Muscle layer of duodenum (tissue), 2 donors: ENCODE measurements around the gene MRPL55.

Experiments
- H3K27ac ChIP-seq: one replicate; pipeline ENCODE4 v1.7.0; 2013; ENCODE audit warnings: mild to moderate bottlenecking, low read length
- H3K27me3 ChIP-seq: one replicate; pipeline ENCODE4 v1.7.0; 2013; ENCODE audit warnings: low read depth, mild to moderate bottlenecking, control low read depth, low read length
- H3K36me3 ChIP-seq, 2 donors: one replicate each; pipeline ENCODE4 v1.7.0; 2013; ENCODE audit warnings: low read length in 2 of 2, control low read depth in 1 of 2, mild to moderate bottlenecking in 1 of 2; ENCODE audit not compliant: insufficient read depth in 2 of 2, control insufficient read depth in 1 of 2
- H3K4me1 ChIP-seq, 2 donors: one replicate each; pipeline ENCODE4 v1.7.0; 2013; ENCODE audit warnings: low read length in 2 of 2, mild to moderate bottlenecking in 2 of 2, control low read depth in 1 of 2, moderate library complexity in 1 of 2; ENCODE audit not compliant: insufficient read depth in 2 of 2, control insufficient read depth in 1 of 2
- H3K4me3 ChIP-seq, 2 donors: one replicate each; pipeline ENCODE4 v1.7.0; 2013; ENCODE audit warnings: low read length in 2 of 2, low read depth in 1 of 2, mild to moderate bottlenecking in 1 of 2
- H3K9me3 ChIP-seq, 2 donors: one replicate each; pipeline ENCODE4 v1.7.0; 2013; ENCODE audit warnings: low read length in 2 of 2, control low read depth in 1 of 2, mild to moderate bottlenecking in 1 of 2; ENCODE audit not compliant: control insufficient read depth in 1 of 2
- donor health status: healthy.

MRPL55 gene

DNA sequence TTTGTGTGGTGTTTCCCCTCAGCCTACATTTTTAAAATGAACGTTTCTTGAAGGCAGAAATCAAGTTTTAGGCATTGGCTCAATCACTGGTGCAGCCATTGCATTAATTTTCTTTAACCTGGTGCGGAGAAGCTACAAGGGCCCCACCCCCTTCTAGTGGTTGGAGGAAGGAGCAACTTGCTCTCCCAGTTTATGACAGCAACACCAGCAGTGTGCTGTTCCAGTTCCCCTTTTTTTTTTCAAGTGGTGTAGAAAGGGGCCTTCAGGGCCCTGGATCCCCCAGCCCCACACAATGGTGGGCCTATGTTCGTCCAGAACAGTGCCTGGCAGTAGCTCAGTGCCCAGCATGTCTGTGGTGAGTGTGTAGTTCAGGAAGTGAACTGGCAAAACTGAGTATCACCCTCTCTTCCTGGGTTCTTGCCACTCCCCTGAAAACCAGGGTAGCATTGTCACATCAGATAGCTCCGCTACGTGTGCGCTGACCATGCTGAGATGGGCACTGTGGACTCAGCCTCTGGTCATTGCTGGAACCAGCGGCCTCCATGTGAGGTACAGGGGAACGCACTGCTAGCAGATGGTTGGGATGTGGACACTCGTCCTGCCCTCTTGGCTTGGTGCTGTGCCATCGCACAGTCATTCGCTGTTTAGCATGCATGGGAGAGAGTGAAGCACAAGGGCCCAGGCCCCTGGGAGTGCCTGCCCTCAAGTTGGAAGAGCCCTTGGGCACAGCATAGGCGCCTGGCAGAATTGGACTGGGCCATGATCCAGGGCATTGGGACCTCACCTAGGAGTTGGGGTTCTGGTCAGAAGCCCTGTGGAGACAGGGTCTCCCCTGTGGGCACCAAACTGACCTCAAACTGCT is 19.3 kb downstream of the MRPL55 start:
- Histone ChIP-seq H3K27me3 (no peaks in the 10 kb centered on the region), H3K4me1 (peaks cover 53 to 76% of the 10 kb centered on the region in 2 donors), H3K27ac (no peak overlapping the region), H3K36me3 (peaks cover 4 to 16% of the 10 kb centered on the region in 2 donors), H3K4me3 (peak overlapping the region in 1 of 2 donors; percentile 14), H3K9me3 (peaks cover 6 to 9% of the 10 kb centered on the region in 2 donors)

DNA sequence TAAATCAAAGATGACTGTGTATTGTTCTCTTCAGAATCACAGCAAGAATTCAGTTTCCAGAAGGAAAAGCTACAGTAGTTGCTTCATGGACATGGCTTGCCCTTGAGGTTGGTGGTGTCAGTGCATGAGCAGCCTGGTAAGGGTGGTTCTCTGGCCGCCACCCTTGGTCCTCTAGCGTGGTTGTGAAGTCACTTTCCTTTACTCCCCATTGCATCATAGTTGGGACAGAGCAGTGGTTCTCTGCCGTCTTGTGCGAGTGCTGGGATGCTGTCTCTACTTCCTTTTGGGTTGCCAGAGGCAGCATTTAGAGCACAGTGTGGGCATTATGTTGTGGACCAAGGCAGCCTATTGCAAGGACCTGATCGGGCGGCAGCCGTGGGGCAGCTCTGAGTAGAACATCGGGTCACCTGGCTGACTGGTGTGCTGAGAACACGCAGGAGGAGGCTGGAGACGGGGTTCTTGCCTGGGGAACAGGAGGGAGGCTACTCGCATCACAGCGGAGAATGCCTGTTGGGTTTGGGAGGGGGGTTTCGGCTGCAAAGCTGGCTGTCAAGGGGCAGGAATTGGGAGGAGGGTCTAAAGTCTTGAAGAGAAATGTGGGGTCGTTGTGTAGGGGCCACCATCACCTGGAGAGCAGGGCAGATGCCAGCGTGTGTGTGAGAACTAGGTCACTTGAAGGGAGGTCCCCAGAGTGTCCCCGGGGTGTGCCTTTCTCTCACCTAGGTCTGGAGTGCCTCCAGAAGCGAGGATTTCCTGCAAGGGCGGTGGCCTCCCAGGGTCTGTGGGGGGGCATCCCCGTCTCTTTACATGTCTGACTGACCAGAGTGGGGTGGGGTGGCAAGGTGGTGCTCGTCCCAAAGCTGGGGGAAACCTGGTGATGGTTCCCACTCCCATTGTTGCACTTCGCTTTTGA is 20.3 kb downstream of the MRPL55 start:
- Histone ChIP-seq H3K27ac (no peak overlapping the region), H3K9me3 (no peaks in the 10 kb centered on the region), H3K27me3 (no peaks in the 10 kb centered on the region), H3K4me1 (peaks cover 57 to 85% of the 10 kb centered on the region in 2 donors), H3K36me3 (peaks cover 4 to 8% of the 10 kb centered on the region in 2 donors), H3K4me3 (peak overlapping the region in 1 of 2 donors; percentile 16)

DNA sequence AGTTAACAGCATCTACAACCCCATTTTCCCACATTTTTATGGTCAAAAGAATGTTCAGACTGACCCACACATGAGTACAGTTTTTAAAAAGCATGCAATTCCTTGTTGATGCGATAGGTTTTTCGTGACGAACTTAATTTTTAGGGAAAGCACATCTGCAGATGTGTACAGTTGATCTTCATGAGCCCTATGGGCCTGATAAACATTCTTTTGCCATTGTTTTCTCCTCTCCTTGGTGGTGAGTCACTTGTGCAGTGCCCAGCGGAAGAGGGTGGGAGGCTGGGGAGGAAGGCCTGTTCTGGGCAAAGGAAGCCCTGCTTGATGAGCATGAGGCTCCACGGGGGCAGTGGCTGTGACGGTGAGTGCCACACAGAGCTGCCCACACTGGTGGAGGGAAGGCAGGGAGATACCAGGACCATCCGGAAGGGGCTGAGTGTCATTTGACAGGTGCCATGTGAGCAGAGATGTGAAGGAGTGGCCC is 21.3 kb downstream of the MRPL55 start:
- Histone ChIP-seq H3K27ac (no peak overlapping the region), H3K36me3 (peaks cover 4 to 14% of the 10 kb centered on the region in 2 donors), H3K4me3 (peak overlapping the region; percentile 23 to 24), H3K27me3 (no peaks in the 10 kb centered on the region), H3K9me3 (no peaks in the 10 kb centered on the region), H3K4me1 (peaks cover 57 to 86% of the 10 kb centered on the region in 2 donors)

DNA sequence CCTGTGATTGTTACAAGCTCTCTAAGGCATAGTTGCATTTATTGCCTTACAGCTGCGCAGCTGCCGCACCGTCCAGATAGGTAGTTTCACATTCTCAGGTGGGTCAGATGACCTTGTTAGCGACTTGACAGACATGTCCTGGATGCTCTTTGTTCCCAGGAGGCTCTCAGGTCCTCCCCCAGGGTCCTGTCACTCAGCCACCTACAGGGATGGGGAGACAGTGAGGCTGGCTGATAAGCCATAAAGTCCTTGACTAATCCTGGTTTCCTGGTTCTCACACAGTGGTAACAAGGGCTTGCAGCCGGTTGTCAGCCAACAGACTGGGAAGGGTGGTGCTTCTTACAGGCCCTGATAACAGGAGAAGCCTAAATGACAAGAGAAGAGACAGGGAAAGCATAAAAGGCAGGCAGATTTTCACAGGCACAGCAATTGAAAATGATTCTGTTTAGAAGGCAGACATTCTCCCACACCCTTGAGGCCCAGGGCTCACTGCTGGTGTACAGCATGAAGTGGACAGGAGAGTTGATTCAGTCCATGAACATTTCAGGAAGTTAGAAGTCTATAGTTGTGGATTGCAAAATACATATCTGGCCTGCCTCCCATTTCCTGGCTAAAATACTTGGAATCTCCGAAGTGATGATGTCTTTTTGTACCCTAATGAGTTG is 23.7 kb downstream of the MRPL55 start:
- H3K4me3 ChIP-seq = peak overlapping the region; percentile 74 to 98
- H3K27me3 ChIP-seq = no peaks in the 10 kb centered on the region
- H3K36me3 ChIP-seq = peaks cover 4 to 9% of the 10 kb centered on the region in 2 donors
- H3K4me1 ChIP-seq = peaks cover 57 to 77% of the 10 kb centered on the region in 2 donors
- peak overlapping the region; percentile 96 for H3K27ac ChIP-seq
- no peaks in the 10 kb centered on the region for H3K9me3 ChIP-seq

DNA sequence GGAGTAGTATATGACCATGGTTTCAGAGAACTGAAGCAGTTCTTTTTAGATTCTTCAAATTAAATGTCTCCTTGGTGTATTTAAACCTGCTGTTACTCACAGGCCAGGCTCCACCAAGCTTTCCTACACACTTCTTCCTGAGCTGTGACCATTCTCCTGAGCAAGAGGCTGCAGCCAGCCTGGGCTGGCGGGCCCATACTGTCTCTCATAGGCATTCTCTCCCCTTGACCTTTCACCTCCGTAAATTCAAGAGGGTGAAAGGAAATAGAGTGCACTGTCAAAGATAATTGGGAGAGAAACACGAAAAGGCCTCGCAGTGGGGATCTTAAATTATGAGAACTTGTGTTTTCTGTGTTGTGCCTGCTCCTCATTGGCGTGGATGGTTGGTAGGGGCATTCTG is 24.3 kb downstream of the MRPL55 start:
- H3K36me3 ChIP-seq = peaks cover 4 to 9% of the 10 kb centered on the region in 2 donors
- peak overlapping the region; percentile 74 to 98 for H3K4me3 ChIP-seq
- H3K4me1 ChIP-seq = peaks cover 50 to 71% of the 10 kb centered on the region in 2 donors
- peak overlapping the region; percentile 96 for H3K27ac ChIP-seq
- no peaks in the 10 kb centered on the region for H3K9me3 ChIP-seq
- H3K27me3 ChIP-seq = no peaks in the 10 kb centered on the region

DNA sequence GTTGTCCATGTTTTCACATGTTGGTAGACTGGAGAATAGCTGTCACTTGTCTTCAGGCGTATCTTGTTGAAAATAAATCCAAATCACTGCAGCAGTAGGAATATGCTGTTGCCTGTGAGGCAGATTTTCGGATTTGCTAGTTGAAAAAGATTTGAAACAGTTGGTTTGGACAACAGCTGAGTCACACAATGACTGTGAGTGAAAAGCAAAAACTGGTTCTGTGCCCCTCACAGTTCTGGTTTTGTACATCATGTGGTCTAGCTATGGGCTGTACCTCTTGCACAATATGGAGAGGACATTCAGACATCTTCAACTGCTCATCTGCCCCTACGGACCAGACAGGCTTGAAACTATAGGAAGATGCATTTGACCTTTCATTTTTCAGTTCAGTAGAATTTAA is 24.8 kb downstream of the MRPL55 start:
- Histone ChIP-seq H3K9me3 (no peaks in the 10 kb centered on the region), H3K36me3 (peaks cover 4 to 9% of the 10 kb centered on the region in 2 donors), H3K27me3 (no peaks in the 10 kb centered on the region), H3K27ac (peak overlapping the region; percentile 96), H3K4me1 (peaks cover 50 to 66% of the 10 kb centered on the region in 2 donors), H3K4me3 (peak overlapping the region; percentile 74 to 98)

DNA sequence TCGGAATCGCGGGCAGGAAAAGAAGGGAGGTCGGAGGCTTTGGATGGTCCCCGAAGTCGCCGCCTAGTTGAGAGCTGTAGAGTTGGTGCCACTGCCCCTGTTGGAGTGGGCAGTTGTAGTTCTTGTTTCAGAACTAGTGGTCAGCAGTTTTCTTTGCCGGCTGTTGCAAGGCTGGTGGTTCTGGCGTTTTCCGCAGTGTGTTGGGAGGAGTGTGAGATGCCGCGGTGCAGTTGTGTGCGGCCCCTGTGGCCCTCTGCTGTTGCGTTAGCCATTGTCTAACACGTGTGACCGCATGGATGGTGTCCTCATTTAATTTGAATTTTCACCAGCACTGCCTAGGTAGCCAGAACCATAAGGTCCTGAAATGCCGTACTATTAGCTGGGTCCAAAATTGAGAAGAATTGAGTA is 25.2 kb downstream of the MRPL55 start:
- peak overlapping the region; percentile 74 to 98 for H3K4me3 ChIP-seq
- no peaks in the 10 kb centered on the region for H3K9me3 ChIP-seq
- peaks cover 4 to 9% of the 10 kb centered on the region in 2 donors for H3K36me3 ChIP-seq
- H3K27ac ChIP-seq = peak overlapping the region; percentile 96
- peaks cover 49 to 62% of the 10 kb centered on the region in 2 donors for H3K4me1 ChIP-seq
- H3K27me3 ChIP-seq = no peaks in the 10 kb centered on the region

DNA sequence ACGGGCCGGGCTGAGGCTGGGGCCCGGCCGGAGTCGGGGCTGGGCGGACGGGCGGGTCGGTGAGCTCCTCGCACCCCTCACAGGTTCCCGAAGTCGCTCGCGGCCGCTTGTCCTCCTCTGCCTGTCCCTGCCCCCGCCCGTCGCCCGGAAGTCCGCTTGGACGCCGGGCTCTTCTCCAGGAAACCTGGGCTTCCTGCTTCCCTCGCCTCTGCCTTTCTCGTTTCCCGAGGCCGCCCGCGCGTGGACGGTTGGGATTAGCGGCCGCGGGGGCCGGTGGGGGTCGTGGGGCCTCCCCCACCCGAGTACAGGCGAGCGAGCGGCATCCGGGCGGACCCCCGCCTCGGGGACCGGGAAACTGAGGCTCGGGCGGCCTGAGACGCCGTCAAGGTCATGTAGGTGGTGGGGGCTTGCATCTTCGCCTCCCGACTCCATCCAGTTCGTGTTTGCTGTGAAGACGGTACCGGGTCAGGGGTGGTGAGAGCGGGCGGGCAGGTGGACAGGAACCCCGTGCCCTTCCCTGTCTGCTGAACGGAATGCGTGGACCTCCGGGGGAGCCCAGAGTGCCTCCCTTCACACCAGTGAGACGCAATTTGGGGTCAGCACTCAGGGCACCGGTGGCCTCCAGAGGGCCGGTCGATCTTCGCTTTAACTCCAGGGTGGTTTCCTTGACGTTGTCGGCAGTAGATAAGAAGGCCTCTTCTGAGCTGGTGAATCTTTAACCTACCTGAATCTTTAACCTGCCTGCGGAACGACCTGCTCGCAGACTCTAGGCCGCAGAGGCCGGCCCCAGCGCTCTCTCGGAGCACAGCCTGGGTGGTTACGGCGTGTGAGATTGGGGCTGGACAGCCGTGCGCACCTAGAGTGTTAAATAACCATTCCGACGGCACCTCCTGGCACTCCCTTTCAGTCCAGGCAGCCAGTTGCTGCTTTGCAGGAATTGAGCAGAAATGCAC is 25.9 kb downstream of the MRPL55 start:
- peak overlapping the region; percentile 96 for H3K27ac ChIP-seq
- no peaks in the 10 kb centered on the region for H3K9me3 ChIP-seq
- no peaks in the 10 kb centered on the region for H3K27me3 ChIP-seq
- H3K4me1 ChIP-seq = peaks cover 42 to 55% of the 10 kb centered on the region in 2 donors
- peak overlapping the region; percentile 74 to 98 for H3K4me3 ChIP-seq
- peaks cover 4 to 9% of the 10 kb centered on the region in 2 donors for H3K36me3 ChIP-seq

DNA sequence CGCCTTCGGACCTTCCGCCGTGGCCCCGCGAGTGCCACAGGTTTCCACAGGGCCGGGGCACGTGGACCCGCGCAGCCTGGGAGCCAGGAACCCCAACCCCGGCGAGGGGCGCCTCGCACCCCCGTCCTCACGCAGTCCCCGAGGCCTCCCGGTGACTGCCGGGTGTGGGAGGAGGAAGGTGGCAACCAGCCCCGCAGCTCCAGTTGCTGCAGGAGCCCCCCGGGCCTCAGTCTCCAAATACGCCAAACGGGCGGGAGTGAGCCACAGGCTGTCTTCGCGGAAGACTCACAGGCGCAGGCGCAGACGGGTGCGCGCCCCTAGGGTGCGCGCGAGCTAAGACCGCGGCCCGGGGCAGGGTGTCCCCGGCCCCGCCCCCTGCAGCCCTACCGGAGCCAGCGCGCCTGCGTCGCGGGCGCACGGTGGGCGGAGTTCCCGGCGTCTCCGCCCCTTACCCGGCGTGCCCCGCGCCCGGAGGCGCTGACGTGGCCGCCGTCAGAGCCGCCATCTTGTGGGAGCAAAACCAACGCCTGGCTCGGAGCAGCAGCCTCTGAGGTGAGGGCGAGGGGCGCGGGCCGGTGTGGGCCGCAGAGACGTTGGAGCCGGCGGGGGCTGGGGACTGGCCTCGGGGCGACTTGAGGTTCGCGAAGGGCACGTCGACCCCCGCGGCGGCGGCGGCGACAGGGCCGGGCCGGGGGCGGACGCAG is 26.7 kb downstream of the MRPL55 start, which contains the start of gene ARF1:
ARF1 (plus strand) TSS at position 495 of the 704 bp plus-strand sequence. CDS start 14,407 bp downstream, outside the sequence.
- peaks cover 0 to 9% of the 10 kb centered on the region in 2 donors for H3K36me3 ChIP-seq
- H3K27ac ChIP-seq = peak within 1 kb of the TSS; percentile 96
- no peaks in the 10 kb centered on the region for H3K9me3 ChIP-seq
- peak within 1 kb of the TSS; percentile 74 to 98 for H3K4me3 ChIP-seq
- peaks cover 34 to 47% of the 10 kb centered on the region in 2 donors for H3K4me1 ChIP-seq
- no peaks in the 10 kb centered on the region for H3K27me3 ChIP-seq
